Caki2 (cell line): Measurements from ENCODE around the gene BLOC1S5. TPM values are rescaled to one million over a fixed set of nuclear protein-coding genes. Genes with fewer than 3 reads are reported as not detected.

Source experiments
- DNase-seq: peaks from one replicate; pipeline ENCODE4 v3.0.0-alpha.2; 2015; ENCODE audit warnings: low read depth
- in situ Hi-C: cut with HindIII; loops from 2 replicates; pipeline ENCODE4 v1.10.0; 2016; ENCODE audit warnings: low sequenced_read_pairs, low pct_unique_long_range_greater_than_20kb, mixed read lengths
- total RNA-seq: library from RNA; depleted of rRNA; stranded (reverse); fragments of >200 nt; shearing (Covaris generic); gene quantifications from 2 replicates; pipeline ENCODE4 v1.2.3, GENCODE V29; 2014; ENCODE audit warnings: low replicate concordance; rRNA removed

Gene BLOC1S5
- total RNA-seq: 19.1 and 20.8 TPM in 2 replicates

GRCh38 chr6:8063761-8064637 is at the start of gene BLOC1S5:
Gene BLOC1S5, minus strand, starts transcription at chr6:8064389. Its CDS starts 13 bp downstream, at chr6:8064376.
- in situ Hi-C loops: no loop called here
- peak; percentile 97 for DNase-seq

- no peak for DNase-seq
- in situ Hi-C loops: no loop called here
Measured at GRCh38 chr6:8113131-8113654, 49.0 kb upstream of the BLOC1S5 start.

- DNase-seq: no peak
- in situ Hi-C loops: no loop called here
Measured at GRCh38 chr6:8110725-8111124, 46.5 kb upstream of the BLOC1S5 start.

GRCh38 chr6:8110117-8110721 is 46.0 kb upstream of the BLOC1S5 start:
- DNase-seq: no peak
- in situ Hi-C loops: no loop called here

GRCh38 chr6:8108759-8109539 is 44.8 kb upstream of the BLOC1S5 start:
- no peak for DNase-seq
- in situ Hi-C loops: no loop called here

GRCh38 chr6:8108031-8108660 is 44.0 kb upstream of the BLOC1S5 start:
- peak; percentile 65 for DNase-seq
- in situ Hi-C loops: no loop called here

- no peak for DNase-seq
- in situ Hi-C loops: no loop called here
Measured at GRCh38 chr6:8105791-8106190, 41.6 kb upstream of the BLOC1S5 start.

GRCh38 chr6:8103726-8104125 is 39.5 kb upstream of the BLOC1S5 start:
- in situ Hi-C loops: no loop called here
- no peak for DNase-seq

- peak; percentile 94 for DNase-seq
- in situ Hi-C loops: no loop called here
Measured at GRCh38 chr6:8102122-8102958, 38.2 kb upstream of the BLOC1S5 start, which contains the start of gene EEF1E1. Gene EEF1E1, minus strand, starts transcription at chr6:8102548. Its CDS starts 27 bp downstream, at chr6:8102521.

- in situ Hi-C loops: no loop called here
- DNase-seq: no peak
Measured at GRCh38 chr6:8100159-8100854, 36.1 kb upstream of the BLOC1S5 start.

GRCh38 chr6:8090650-8091049 is 26.5 kb upstream of the BLOC1S5 start:
- no peak for DNase-seq
- in situ Hi-C loops: no loop called here

- in situ Hi-C loops: no loop called here
- no peak for DNase-seq
Measured at GRCh38 chr6:8088886-8089285, 24.7 kb upstream of the BLOC1S5 start.

GRCh38 chr6:8087870-8088754 is 23.9 kb upstream of the BLOC1S5 start:
- no peak for DNase-seq
- in situ Hi-C loops: no loop called here

GRCh38 chr6:8086755-8087306 is 22.6 kb upstream of the BLOC1S5 start:
- in situ Hi-C loops: no loop called here
- no peak for DNase-seq

- peak; percentile 94 for DNase-seq
- in situ Hi-C loops: no loop called here
Measured at GRCh38 chr6:8085053-8085511, 20.9 kb upstream of the BLOC1S5 start.
